H1 (cell line): ENCODE measurements around the gene C2CD4C. TPM values are rescaled to one million over a fixed set of nuclear protein-coding genes. Genes with fewer than 3 reads are reported as not detected.
"Not testable (repeated sequence)": the region's sequence is repeated elsewhere in the genome, so short reads cannot be mapped to it uniquely, and the experiment has no call there.

Experiments
- CTCF ChIA-PET: fragments of 300-600 bp; sonication (Branson Sonifier 250); formaldehyde crosslinking; loops from one replicate; lab custom pipeline; 2021; ENCODE audit not compliant: partially characterized antibody; lab: Charles Lee
- POLR2A ChIA-PET: fragments of 300-600 bp; sonication (Branson Sonifier 250); formaldehyde crosslinking; loops from one replicate; lab custom pipeline; 2021; ENCODE audit warnings: inconsistent platforms; ENCODE audit not compliant: partially characterized antibody; lab: Charles Lee
- DNase-seq, 2 experiments: peaks; one replicate each; pipeline versions ENCODE4 v3.0.0 to v3.0.0-alpha.2; 2010 to 2022; ENCODE audit warnings: low spot score in 2 of 2, low read depth in 1 of 2, mixed read lengths in 1 of 2
- FAIRE-seq: peaks from 2 replicates; lab custom pipeline; 2011; peaks lifted over from hg19 to GRCh38; lab: Jason Lieb, UNC
- H2AFZ ChIP-seq: 2 replicates; pipeline ENCODE4 v1.8.1; 2012; ENCODE audit warnings: low read length, inconsistent platforms
- H2AK5ac ChIP-seq: 2 replicates; pipeline ENCODE4 v1.6.1; 2013; ENCODE audit warnings: low read depth, low read length
- H2BK120ac ChIP-seq: replicated peaks from 2 replicates; pipeline ENCODE3; 2013; ENCODE audit warnings: low read depth, low read length, inconsistent platforms
- H2BK12ac ChIP-seq: 2 replicates; pipeline ENCODE4 v1.6.1; 2013; ENCODE audit warnings: low read depth, low read length
- H2BK15ac ChIP-seq: 2 replicates; pipeline ENCODE4 v1.6.1; 2013; ENCODE audit warnings: low read length
- H2BK20ac ChIP-seq: 2 replicates; pipeline ENCODE4 v1.6.1; 2013; ENCODE audit warnings: low read length
- H2BK5ac ChIP-seq: 2 replicates; pipeline ENCODE4 v1.6.1; 2013; ENCODE audit warnings: low read depth, low read length
- H3K14ac ChIP-seq: 2 replicates; pipeline ENCODE4 v1.6.1; 2013; ENCODE audit warnings: inconsistent platforms; ENCODE audit not compliant: insufficient read length
- H3K18ac ChIP-seq: 2 replicates; pipeline ENCODE4 v1.6.1; 2013; ENCODE audit warnings: low read length; ENCODE audit errors: extremely low read depth
- H3K23ac ChIP-seq: 2 replicates; pipeline ENCODE4 v1.6.1; 2013; ENCODE audit warnings: inconsistent platforms; ENCODE audit not compliant: insufficient read length
- H3K23me2 ChIP-seq: 2 replicates; pipeline ENCODE4 v1.6.1; 2013; ENCODE audit warnings: low read depth, low read length
- H3K27ac ChIP-seq: 2 replicates; pipeline ENCODE4 v1.6.1; 2011; ENCODE audit warnings: low read depth, low read length, inconsistent platforms
- H3K27me3 ChIP-seq, 4 experiments: replicated peaks in 1 of 4; 1 replicate in 1 of 4; 2 replicates in 3 of 4; pipeline versions ENCODE4 v1.6.1 to v1.8.1; 2011 to 2013; ENCODE audit warnings: low read length in 3 of 4, mild to moderate bottlenecking in 3 of 4, inconsistent platforms in 2 of 4, mixed read lengths in 2 of 4, moderate library complexity in 1 of 4; ENCODE audit not compliant: control insufficient read depth in 3 of 4, insufficient read depth in 3 of 4; ENCODE audit errors: extremely low read depth in 1 of 4
- H3K36me3 ChIP-seq, 4 experiments: 2 replicates each; pipeline versions ENCODE4 v1.6.1 to v1.8.1; 2011 to 2013; ENCODE audit warnings: mild to moderate bottlenecking in 4 of 4, low read length in 3 of 4, moderate library complexity in 2 of 4, control low read depth in 1 of 4, inconsistent platforms in 1 of 4; ENCODE audit not compliant: insufficient read depth in 4 of 4, control insufficient read depth in 2 of 4
- H3K4ac ChIP-seq: replicated peaks from 2 replicates; pipeline ENCODE3; 2013; ENCODE audit warnings: low read length, low read depth, mixed read lengths, inconsistent platforms; ENCODE audit not compliant: insufficient read length
- H3K4me1 ChIP-seq, 4 experiments: replicated peaks in 1 of 4; 1 replicate in 1 of 4; 2 replicates in 3 of 4; pipeline versions ENCODE4 v1.6.1 to v1.8.1; 2011 to 2013; ENCODE audit warnings: low read length in 3 of 4, inconsistent platforms in 2 of 4, mixed read lengths in 1 of 4; ENCODE audit not compliant: insufficient read depth in 4 of 4, control insufficient read depth in 3 of 4
- H3K4me2 ChIP-seq, 2 experiments: 2 replicates each; pipeline versions ENCODE4 v1.6.1 to v1.8.1; 2011 to 2013; ENCODE audit warnings: low read depth in 2 of 2, low read length in 2 of 2, control low read depth in 1 of 2, inconsistent platforms in 1 of 2, mild to moderate bottlenecking in 1 of 2; ENCODE audit not compliant: insufficient read depth in 1 of 2
- H3K4me3 ChIP-seq, 4 experiments: fragments of 200-600, 300-600 bp in 1 of 4; sonication (generic), shearing (Covaris generic), sonication (Bioruptor Twin) in 1 of 4; 2 replicates each; pipeline versions ENCODE4 v1.5.1 to v1.8.1; 2011 to 2016; ENCODE audit warnings: low read length in 4 of 4, low read depth in 3 of 4, control low read depth in 2 of 4, inconsistent platforms in 2 of 4, mild to moderate bottlenecking in 2 of 4, mixed read lengths in 1 of 4, moderate library complexity in 1 of 4; ENCODE audit not compliant: insufficient read depth in 2 of 4; ENCODE audit errors: extremely low read depth in 1 of 4
- H3K56ac ChIP-seq: replicated peaks from 2 replicates; pipeline ENCODE3; 2013; ENCODE audit warnings: low read depth, mild to moderate bottlenecking, mixed read lengths, low read length, inconsistent platforms; ENCODE audit not compliant: insufficient read length
- H3K79me1 ChIP-seq: 2 replicates; pipeline ENCODE4 v1.6.1; 2013; ENCODE audit warnings: low read depth, low read length, control low read depth
- H3K79me2 ChIP-seq, 2 experiments: 2 replicates each; pipeline versions ENCODE4 v1.6.1 to v1.8.1; 2012 to 2013; ENCODE audit warnings: low read length in 2 of 2, mild to moderate bottlenecking in 2 of 2, inconsistent platforms in 1 of 2; ENCODE audit not compliant: insufficient read depth in 2 of 2, control insufficient read depth in 1 of 2
- H3K9ac ChIP-seq, 4 experiments: replicated peaks in 1 of 4; 1 replicate in 1 of 4; 2 replicates in 3 of 4; pipeline versions ENCODE4 v1.6.1 to v1.8.1; 2011 to 2013; ENCODE audit warnings: low read depth in 3 of 4, low read length in 3 of 4, control low read depth in 2 of 4, mild to moderate bottlenecking in 2 of 4, moderate library complexity in 2 of 4, inconsistent platforms in 1 of 4; ENCODE audit errors: extremely low read depth in 1 of 4
- H3K9me3 ChIP-seq, 2 experiments: 2 replicates each; pipeline versions ENCODE4 v1.6.1 to v1.8.1; 2012 to 2013; ENCODE audit warnings: mild to moderate bottlenecking in 2 of 2, moderate library complexity in 2 of 2, control low read depth in 1 of 2, inconsistent platforms in 1 of 2, low read depth in 1 of 2, low read length in 1 of 2, mixed read lengths in 1 of 2; ENCODE audit not compliant: insufficient read depth in 2 of 2
- H4K20me1 ChIP-seq, 2 experiments: replicated peaks in 1 of 2; 2 replicates each; pipeline versions ENCODE3 to v1.8.1; 2011 to 2013; ENCODE audit warnings: inconsistent platforms in 2 of 2, low read length in 2 of 2, mild to moderate bottlenecking in 1 of 2; ENCODE audit not compliant: insufficient read depth in 2 of 2, control insufficient read depth in 1 of 2
- H4K5ac ChIP-seq: 2 replicates; pipeline ENCODE4 v1.6.1; 2013; ENCODE audit warnings: low read length, low read depth, mixed read lengths, inconsistent platforms; ENCODE audit not compliant: insufficient read length
- H4K8ac ChIP-seq: 2 replicates; pipeline ENCODE4 v1.8.0; 2013; ENCODE audit warnings: mild to moderate bottlenecking, moderate library complexity, low read length, inconsistent platforms; ENCODE audit not compliant: insufficient read depth; ENCODE audit errors: extremely low read depth
- H4K91ac ChIP-seq: replicated peaks from 2 replicates; pipeline ENCODE3; 2013; ENCODE audit warnings: low read length, mixed read lengths, inconsistent platforms; ENCODE audit not compliant: insufficient read length
- WGBS, 2 experiments: shearing (Covaris generic) in 1 of 2; methylation state at CpG; one replicate each; pipeline versions ENCODE4 v1.1.6 to v1.1.7; 2013 to 2015; ENCODE audit warnings: low lambda C conversion rate in 2 of 2, mixed read lengths in 2 of 2, inconsistent platforms in 1 of 2, low coverage in 1 of 2, missing lambda C conversion rate in 1 of 2; ENCODE audit not compliant: insufficient replicate concordance in 2 of 2, insufficient coverage in 1 of 2, insufficient read length in 1 of 2; ENCODE audit errors: extremely low coverage in 1 of 2, missing lambda C conversion rate in 1 of 2; 5-methylcytosine and 5-hydroxymethylcytosine counted together
- polyA plus RNA-seq, 7 experiments: library from polyadenylated mRNA; depleted of rRNA in 3 of 7; stranded (reverse) in 5 of 7; unstranded in 2 of 7; fragments of >200 nt in 5 of 7; fragments of 200-250 nt in 2 of 7; gene quantifications; 1 replicate in 5 of 7; 2 replicates in 1 of 7; 4 replicates in 1 of 7; pipeline versions ENCODE4 v1.2.1 to v1.2.3, GENCODE V29; 2011 to 2013; ENCODE audit warnings: missing spikeins in 2 of 7, mixed read lengths in 2 of 7
- total RNA-seq: library from RNA; stranded (reverse); fragmentation: NEBNext Ultra II Directional; extraction: Animal tissue kit (Norgen Biotek cat#: 25700); gene quantifications from 2 replicates; pipeline ENCODE4 v1.2.1, GENCODE V29; 2021

The C2CD4C gene
- total and polyA plus RNA-seq, 2 of the 8 experiments (the other 6 are each of a cell fraction or from before 2014, with no cell fraction given): 3.8 to 6.3 TPM

- H4K8ac ChIP-seq, H2BK12ac ChIP-seq, H4K5ac ChIP-seq, H3K27ac ChIP-seq, H2BK20ac ChIP-seq, H2AK5ac ChIP-seq, H3K79me1 ChIP-seq, H3K23me2 ChIP-seq, H3K4ac ChIP-seq, H2BK15ac ChIP-seq, FAIRE-seq, H3K4me2 ChIP-seq, H4K20me1 ChIP-seq, H3K9me3 ChIP-seq, H4K91ac ChIP-seq, H3K56ac ChIP-seq, H3K23ac ChIP-seq, H3K9ac ChIP-seq, H3K79me2 ChIP-seq, H3K14ac ChIP-seq, H2AFZ ChIP-seq, H3K18ac ChIP-seq, H3K36me3 ChIP-seq, POLR2A ChIA-PET, DNase-seq, H3K27me3 ChIP-seq, H2BK120ac ChIP-seq, H3K4me3 ChIP-seq, H2BK5ac ChIP-seq: not testable (repeated sequence)
- 72% methylated on average over 17 of the region's 22 CpGs; no CpG with 5 or more reads in 1 of the 2 experiments for WGBS, 2 experiments
- H3K4me1 ChIP-seq: peaks cover 0 to 19% (median 8%) of the 10 kb centered on the region in 4 experiments; a peak in 5 of 7 replicates
- CTCF ChIA-PET: interaction anchor here (0.8 to 1.4 kb wide), 3 partner anchors 76 to 239 kb away, joined by 3 to 5 read pairs (median 3); no protein-coding TSS in a partner anchor
Observed at GRCh38 chr19:386632-387301, 22.2 kb downstream of the C2CD4C start.
